GM21786 (cell line): ENCODE data around the gene UQCC5.

ENCODE experiments used
- ATAC-seq: cut with Tn5 transposase; IDR thresholded peaks from one replicate; pipeline ENCODE4 v1.9.1; 2021; ENCODE audit not compliant: unreplicated experiment

Gene UQCC5

DNA sequence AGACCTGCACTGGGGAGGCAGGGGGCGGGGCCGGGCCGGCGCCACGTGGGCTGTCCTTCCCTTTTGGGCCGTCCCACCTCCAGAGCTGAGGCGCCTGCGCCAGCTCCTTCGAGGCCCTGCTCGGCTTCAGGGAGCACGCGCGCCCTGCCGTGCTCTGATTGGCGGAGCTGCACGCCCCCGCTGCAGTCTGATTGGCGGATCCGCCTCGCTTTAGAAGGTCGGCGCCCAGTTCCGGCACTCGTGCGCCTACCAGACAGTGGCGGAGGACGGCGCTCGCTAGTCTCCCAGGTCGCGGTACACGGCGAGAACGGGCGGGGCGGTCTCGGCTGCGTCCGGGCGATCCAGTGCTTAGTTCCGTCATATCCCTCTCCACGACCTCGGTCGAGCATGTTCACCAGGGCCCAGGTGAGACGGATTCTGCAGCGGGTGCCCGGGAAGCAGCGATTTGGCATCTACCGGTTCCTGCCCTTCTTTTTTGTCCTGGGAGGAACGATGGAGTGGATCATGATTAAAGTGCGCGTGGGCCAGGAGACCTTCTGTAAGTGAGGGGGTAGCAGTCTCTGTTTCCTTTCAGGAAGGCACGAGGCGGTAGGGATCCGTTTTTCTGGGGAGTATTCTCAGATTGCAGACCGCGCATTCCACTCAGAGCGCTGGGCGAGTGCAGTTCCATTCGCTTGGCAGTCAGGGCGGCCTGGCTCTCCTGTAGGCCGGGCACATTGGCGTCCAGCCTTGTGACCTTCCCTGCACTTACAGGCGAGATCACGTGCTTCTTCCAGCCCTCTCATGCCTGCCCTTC, at the start of gene UQCC5:
UQCC5 (plus strand) TSS at position 237 of the 796 bp plus-strand sequence; CDS start at position 388, 151 bp downstream.
- ATAC-seq = peak; percentile 82

DNA sequence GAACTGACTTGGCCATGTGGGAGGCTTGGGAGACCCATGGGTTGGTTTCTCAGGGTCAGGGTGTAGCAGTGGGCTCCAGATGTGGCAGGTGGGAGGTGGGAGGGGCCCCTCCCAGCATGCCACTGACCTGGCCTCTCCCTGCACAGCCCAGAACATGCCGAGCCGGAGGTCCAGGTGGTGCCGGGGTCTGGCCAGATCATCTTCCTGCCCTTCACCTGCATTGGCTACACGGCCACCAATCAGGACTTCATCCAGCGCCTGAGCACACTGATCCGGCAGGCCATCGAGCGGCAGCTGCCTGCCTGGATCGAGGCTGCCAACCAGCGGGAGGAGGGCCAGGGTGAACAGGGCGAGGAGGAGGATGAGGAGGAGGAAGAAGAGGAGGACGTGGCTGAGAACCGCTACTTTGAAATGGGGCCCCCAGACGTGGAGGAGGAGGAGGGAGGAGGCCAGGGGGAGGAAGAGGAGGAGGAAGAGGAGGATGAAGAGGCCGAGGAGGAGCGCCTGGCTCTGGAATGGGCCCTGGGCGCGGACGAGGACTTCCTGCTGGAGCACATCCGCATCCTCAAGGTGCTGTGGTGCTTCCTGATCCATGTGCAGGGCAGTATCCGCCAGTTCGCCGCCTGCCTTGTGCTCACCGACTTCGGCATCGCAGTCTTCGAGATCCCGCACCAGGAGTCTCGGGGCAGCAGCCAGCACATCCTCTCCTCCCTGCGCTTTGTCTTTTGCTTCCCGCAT, 49.2 kb upstream of the UQCC5 start:
- ATAC-seq = no peak

DNA sequence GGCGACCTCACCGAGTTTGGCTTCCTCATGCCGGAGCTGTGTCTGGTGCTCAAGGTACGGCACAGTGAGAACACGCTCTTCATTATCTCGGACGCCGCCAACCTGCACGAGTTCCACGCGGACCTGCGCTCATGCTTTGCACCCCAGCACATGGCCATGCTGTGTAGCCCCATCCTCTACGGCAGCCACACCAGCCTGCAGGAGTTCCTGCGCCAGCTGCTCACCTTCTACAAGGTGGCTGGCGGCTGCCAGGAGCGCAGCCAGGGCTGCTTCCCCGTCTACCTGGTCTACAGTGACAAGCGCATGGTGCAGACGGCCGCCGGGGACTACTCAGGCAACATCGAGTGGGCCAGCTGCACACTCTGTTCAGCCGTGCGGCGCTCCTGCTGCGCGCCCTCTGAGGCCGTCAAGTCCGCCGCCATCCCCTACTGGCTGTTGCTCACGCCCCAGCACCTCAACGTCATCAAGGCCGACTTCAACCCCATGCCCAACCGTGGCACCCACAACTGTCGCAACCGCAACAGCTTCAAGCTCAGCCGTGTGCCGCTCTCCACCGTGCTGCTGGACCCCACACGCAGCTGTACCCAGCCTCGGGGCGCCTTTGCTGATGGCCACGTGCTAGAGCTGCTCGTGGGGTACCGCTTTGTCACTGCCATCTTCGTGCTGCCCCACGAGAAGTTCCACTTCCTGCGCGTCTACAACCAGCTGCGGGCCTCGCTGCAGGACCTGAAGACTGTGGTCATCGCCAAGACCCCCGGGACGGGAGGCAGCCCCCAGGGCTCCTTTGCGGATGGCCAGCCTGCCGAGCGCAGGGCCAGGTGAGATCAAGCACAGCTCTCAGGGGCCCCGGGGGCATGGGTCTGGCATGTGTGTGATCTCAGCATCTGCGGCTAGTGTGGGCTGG, 48.4 kb upstream of the UQCC5 start:
- no peak for ATAC-seq

- no peak for ATAC-seq
Measured at GRCh38 chr3:52488746-52489145, 47.7 kb upstream of the UQCC5 start.

DNA sequence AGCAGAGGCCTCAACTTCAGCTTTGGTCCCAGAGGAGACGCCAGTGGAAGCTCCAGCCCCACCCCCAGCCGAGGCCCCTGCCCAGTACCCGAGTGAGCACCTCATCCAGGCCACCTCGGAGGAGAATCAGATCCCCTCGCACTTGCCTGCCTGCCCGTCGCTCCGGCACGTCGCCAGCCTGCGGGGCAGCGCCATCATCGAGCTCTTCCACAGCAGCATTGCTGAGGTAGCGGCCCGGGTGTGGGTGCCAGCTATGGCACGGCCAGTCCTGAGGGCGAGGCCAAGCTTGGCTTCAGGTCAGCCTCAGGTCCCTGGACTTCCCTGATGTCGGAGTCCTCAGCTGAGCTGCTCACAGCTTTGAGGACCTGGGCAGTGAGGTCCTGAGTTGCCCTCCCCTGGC, 47.0 kb upstream of the UQCC5 start:
- ATAC-seq = no peak

GRCh38 chr3:52490035-52490938, 46.1 kb upstream of the UQCC5 start:
- no peak for ATAC-seq

- no peak for ATAC-seq
Measured at GRCh38 chr3:52490939-52491526, 45.4 kb upstream of the UQCC5 start.

- no peak for ATAC-seq
Measured at GRCh38 chr3:52492059-52492458, 44.3 kb upstream of the UQCC5 start.

DNA sequence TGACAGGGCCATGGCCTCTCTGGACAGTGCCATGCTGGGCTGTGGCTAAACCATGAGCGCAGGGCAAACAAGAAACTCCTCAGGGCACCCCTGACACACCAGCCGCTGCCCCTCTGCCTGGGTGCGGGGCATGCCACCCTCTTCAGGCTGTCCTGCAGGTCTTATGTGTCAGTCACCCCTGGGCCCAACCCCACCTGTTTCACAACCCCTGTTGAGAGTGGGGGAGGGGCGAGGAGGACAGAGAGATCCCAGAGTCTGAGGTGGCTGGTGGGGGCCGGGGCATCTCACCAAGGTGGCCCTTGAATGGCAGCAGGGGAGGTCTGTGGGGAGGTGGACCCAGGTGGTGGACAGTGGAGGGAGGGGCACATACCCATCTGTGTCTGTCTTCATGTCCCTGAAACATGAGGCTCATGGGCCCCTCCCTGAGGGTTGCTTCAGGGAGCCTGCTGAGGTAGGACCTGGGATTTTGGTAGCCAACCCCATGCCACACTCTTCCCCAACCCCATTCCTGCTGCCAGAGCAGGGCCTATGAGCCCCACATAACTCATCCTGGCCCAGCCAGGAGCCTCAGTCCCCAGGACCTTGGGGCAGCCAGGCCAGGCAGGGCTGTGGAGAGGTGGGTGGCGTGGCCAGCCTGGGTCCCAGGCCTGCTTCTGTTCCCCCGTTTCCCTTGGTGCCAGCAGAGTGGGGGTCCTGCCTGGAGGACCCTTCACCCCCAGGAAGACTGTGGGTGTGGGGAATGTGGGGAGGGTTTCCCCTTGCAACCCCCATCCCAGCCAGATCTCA, 43.0 kb upstream of the UQCC5 start:
- no peak for ATAC-seq

GRCh38 chr3:52494445-52494844, 42.0 kb upstream of the UQCC5 start:
- ATAC-seq = no peak

GRCh38 chr3:52494886-52495495, 41.4 kb upstream of the UQCC5 start, which contains the start of gene STAB1:
TSS of gene STAB1 (plus strand) at chr3:52495338. CDS start at chr3:52495414, 76 bp downstream.
- no peak for ATAC-seq

GRCh38 chr3:52495777-52496602, 40.4 kb upstream of the UQCC5 start:
- ATAC-seq = no peak

- no peak for ATAC-seq
Measured at GRCh38 chr3:52498137-52499054, 38.0 kb upstream of the UQCC5 start.

DNA sequence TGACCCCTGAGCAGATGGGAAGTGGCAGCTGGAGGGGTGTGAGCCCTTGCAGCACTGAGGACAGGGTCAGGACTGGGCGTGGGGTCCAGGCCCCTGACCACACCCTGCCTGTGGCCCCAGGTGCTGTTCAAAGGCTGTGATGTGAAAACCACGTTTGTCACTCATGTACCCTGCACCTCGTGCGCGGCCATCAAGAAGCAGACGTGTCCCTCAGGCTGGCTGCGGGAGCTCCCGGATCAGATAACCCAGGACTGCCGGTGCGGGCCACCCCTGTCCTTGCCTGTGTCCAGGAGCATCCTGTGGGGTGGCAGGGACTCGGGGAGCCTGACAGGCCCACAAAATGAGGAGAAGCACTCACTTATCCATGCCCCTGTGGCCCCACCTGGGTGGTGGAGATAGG, 35.4 kb upstream of the UQCC5 start:
- ATAC-seq = no peak

DNA sequence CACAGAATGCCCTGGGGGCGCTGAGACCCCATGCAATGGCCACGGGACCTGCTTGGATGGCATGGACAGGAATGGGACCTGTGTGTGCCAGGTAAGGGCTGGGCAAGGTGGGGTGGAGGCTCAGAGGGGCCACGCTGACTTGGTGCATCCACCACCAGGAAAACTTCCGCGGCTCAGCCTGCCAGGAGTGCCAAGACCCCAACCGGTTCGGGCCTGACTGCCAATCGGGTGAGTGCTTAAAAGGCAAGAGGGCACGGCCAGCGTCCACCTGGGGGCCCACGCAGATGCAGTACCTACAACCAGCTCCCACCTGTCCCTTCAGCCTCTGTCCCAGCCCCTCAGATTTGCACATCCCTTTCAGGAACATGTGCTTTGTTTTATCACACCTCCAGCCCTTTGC, 34.4 kb upstream of the UQCC5 start:
- no peak for ATAC-seq

- ATAC-seq = no peak
Measured at GRCh38 chr3:52502808-52503350, 33.5 kb upstream of the UQCC5 start.
